HG02943 (cell line): Measurements from ENCODE around the gene CDKN2B-AS1.
A peak's percentile ranks its signal among the peaks of the same experiment; 100 is the strongest.

ENCODE experiments used
- ATAC-seq: cut with Tn5 transposase; IDR thresholded peaks from one replicate; pipeline ENCODE4 v1.9.1; 2021; ENCODE audit warnings: mild to moderate bottlenecking, low read depth, moderate library complexity; ENCODE audit not compliant: unreplicated experiment

The CDKN2B-AS1 gene

DNA sequence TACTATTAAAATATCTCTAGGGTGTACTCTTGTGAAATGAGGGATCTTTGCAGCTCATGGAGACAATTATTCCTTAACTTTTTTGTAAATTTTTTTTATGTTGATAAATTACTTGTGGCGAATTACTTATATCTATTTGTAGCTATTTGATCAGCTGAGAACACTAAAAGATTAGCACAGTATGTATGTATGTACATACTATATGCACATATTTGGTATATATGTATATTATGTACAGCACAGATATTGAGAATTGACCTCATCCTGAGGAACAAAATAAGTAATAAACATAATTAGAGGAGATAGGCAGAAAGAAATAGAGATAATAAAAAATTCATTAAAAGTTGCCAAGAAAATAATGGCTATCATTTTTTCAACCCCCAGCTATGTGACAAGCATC is 12.2 kb upstream of the CDKN2B-AS1 start:
- no peak for ATAC-seq

DNA sequence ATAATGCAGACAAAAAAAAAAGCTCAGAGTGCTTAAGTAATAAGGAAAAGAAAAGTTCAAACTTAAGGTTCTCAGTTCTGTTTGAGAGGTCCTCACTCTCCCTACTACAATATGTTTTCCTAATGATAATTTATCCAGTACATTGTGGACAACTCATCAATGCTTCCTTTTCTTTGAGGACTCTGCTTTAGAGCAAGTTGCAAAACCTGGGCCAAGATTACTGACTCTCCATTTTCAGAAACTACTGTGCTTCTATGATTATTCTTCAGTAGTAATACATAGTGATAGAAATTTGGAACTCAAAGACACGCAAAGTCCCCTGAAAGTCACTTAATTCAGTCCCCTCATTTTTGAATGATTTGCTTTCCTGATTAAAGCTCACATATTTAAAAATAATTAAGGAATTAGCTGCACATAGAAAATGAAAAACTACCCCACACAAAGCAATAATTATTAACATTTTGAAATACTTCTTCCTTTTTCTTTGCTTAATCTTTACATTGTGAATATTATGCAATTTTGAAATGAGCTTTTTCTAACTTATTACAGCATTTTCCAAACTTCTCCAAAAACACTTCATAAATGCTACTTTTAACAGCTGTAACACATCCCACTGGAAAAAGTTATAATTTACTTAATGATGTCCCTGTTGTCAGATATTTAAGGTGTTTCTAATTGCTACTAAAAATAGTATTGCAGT is 11.6 kb upstream of the CDKN2B-AS1 start:
- no peak for ATAC-seq

DNA sequence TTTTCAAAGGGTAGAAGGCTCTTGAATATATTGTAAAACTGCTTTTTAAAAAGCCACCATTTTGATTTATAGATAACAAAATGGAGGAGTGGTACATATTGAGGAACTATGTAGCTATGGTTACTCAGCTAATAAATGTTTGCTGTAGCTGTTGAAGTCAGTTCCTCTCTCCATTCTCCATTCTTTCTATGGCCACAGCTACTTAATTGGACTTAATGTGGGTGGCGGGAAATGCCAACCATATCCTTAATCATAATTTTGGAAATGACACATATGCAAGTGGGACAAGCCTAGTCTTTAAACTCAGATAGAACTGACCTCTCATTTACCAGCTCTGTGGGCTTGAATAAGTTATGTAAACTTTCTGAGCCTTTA is 11.0 kb upstream of the CDKN2B-AS1 start:
- ATAC-seq: no peak

GRCh38 chr9:21984101-21984500 is 10.5 kb upstream of the CDKN2B-AS1 start:
- ATAC-seq: no peak

DNA sequence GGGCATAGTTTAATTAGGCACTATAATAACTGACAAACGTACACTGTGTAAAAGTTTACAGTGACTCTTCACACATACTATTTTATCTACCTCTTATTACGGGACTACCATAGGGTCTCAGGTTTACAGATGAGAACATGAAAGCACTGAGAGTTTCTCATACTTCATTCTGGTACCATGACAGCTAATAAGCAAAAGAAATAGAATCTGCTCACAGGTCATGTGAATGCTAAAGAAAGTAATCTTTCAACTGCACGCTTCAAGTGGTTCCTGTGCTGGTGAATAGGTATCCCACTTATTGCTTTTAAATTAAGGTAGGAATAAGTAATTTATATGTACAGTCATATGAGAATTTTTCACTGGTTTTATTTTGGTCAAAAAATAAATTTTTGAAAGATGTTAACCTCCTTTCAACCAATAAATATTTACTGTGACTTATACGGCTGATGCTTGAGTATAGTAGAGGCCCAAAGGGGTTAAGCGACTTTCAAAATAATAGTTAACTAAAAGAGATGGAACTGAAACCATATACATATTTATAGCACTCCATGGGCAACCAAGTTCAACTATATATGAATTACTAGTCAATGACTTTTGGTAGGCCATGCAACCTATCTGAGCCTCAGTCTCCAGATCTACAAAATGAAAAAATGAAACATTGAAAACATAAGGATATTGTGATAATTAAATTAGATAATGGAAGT is 8.5 kb upstream of the CDKN2B-AS1 start:
- no peak for ATAC-seq

DNA sequence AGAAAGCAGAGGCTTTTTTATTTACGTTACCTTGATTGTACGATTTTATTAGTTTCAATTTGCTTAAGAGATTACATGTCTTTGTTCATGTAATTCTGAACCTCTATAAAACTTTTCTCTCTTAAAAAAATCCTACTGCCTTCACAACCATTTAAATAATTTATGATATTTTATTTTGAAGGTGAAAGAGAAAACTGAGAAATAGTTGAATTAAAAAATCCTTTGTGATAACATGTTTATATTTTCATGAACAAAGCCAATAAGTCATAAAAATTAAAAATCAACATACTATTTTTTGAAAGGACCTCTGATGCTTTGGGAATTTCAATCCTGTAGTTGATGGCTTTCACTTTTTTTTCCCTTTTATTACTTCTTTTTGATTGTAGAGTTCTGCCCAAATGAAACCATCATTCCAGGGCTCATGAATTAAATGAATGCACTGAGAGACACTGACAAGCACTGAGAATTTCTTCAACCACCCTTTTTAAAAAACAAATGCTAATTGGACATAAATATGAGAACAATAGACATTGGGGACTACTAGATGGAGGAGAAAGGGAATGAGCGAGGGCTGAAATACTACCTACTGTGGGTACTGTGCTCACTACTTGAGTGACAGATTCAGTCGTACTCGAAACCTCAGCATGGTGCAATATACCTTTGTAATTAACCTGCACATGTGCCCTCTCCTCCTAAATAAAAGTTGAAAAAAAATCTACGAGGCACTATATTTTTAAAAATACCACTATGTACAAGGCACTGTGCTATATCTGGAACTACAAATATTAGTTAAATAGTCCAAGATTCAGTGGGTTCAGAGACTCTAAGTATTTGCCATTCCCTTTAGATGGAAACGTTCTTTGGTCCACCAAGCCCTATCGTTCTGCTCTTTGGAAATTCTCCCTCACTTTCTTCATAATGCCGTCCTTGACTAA is 6.3 kb upstream of the CDKN2B-AS1 start:
- no peak for ATAC-seq

GRCh38 chr9:21989440-21990189 is 5.0 kb upstream of the CDKN2B-AS1 start:
- no peak for ATAC-seq

GRCh38 chr9:21991072-21991959 is 3.3 kb upstream of the CDKN2B-AS1 start:
- ATAC-seq: no peak

- ATAC-seq: no peak
These were observed 1.6 kb upstream of the CDKN2B-AS1 start for GRCh38 chr9:21993007-21993406.

- ATAC-seq: peak; percentile 38
These were observed 567 bp upstream of the CDKN2B-AS1 start, which contains the start of gene CDKN2A for GRCh38 chr9:21993893-21994555. TSS of gene CDKN2A (minus strand) at chr9:21994392.

DNA sequence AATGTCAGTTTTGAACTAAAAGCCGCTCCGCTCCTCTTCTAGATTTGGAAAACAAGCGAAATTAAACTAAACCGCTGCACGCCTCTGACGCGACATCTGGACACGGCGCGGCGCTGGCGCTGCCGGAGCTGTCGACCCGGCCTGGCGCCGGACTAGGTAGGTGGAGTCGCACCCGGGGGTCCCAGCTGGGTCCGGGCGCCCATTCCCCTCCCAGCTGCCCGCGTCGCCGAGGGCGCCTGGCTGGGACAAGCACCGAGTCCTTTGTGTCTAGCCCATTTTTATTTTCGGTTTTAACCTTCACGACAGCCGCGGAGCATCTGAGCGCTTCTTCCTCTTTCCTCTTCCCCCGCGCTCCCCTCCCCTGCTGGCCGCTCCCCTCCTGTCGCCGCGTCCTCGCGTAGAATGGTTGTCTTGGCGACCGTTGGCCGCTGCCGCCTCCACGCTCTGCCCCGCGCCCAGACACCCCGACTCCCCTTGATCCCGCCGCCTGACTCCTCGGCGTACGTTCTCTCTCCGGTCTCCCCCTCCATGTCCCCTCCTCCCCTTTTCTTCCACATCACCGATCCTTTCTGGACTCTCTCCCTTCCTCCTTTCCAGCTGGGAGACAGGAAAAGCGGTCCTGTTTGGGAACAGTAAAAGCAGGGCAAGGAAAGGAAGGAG is 545 bp downstream of the CDKN2B-AS1 start:
- ATAC-seq: peak; percentile 81

DNA sequence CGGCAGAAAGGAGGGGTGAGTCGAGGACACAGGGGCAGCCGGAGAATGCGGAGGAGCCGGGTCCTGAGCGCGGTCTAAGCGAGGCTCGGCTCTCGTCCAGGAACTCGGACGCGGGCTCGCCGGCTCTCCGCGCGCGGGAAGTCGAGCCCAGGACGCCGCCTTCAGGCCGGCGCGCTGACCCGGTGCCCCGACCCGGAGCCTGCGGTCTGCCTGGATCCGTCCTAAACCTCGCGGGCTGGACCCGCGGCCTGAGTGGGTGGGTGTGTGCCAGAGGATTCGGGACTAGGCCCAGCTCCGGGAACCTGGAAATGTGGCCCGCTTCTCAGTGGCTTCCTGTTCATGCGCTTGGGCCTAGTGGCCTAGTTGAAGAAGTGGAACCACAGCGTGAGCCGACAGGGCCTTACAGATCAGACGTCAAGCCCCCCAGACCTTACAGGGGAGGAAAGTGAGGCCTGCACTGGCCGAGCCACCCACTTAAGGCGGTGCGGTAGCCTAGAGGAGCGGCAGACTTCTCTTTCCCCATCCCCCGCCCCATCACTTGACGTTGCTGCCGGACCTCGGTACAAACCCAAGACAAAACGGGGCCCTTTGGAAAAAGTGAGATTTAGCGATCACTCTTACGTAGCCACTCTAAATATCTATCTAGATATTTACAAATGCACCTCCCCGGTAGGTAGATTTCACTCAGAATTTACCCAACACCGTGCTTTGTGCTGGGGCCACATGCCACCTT is 1.2 kb downstream of the CDKN2B-AS1 start:
- ATAC-seq: no peak

DNA sequence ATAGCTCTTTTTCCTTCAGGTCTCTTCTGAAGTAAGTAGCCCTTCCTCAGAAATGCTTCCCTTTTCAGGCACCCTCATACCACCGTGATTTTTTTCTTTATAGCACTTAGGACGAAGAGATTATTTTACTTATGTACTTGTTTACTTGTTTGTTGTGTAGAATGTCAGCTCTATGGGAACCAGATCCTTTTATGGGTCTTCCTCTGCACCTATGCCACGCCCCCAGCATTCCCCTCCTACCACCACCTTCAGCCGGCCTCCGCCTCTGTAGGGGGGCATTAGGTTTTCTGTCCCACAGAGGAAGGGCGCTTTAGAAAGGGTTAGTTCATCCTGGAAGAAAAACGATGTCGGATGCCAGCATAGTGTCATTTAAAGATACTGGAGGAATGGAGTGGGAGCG is 1.8 kb downstream of the CDKN2B-AS1 start:
- ATAC-seq: no peak

DNA sequence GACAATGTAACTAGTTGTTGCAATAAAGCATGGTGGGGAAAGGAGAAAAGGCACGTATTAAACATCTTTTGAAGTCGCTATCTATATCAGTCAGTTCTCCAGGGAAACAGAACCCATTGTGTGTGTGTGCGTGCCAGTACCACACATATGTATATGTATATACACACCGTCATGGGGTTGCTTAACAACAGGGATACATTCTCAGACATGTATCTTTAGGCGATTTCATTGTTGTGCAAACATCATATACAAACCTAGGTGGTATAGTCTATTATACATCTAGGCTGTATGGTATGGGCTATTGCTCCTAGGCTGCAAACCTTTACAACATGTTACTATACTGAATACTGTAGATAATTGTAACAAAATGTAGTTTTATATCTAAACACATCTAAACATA is 2.3 kb downstream of the CDKN2B-AS1 start:
- ATAC-seq: no peak

GRCh38 chr9:21997480-21997879 is 2.9 kb downstream of the CDKN2B-AS1 start:
- no peak for ATAC-seq

DNA sequence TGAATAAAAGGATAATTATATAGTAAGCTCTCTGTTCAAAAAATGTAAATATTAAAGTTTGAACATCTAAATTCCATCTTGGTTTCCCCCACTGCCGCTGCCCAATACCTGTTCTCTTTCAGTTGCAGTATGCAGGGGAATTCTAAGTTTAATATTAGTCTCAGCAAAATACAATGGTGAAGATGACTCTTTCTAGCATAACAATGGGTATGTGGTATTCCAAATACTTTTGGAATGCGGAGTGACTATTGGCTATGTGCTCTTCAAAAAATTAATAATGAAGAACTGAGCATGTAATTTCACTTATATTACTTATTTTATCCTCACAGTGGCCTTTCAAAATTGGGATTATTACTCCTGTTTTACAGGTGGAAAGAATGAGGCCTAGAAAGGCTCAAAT is 3.4 kb downstream of the CDKN2B-AS1 start:
- ATAC-seq: no peak

GRCh38 chr9:22002038-22002437 is 7.4 kb downstream of the CDKN2B-AS1 start:
- no peak for ATAC-seq
